Retinal pigment epithelial cell (primary cell): Measurements from ENCODE around the gene SETD3.

ENCODE experiments used
- DNase-seq: peaks from one replicate; pipeline ENCODE4 v3.0.0-alpha.2; 2010; ENCODE audit warnings: low read depth
- H3K4me3 ChIP-seq: 2 replicates; pipeline ENCODE4 v1.5.1; 2011; ENCODE audit warnings: mild to moderate bottlenecking, low read length, control low read depth, moderate library complexity
- CTCF ChIP-seq: conservative IDR thresholded peaks from 2 replicates; pipeline ENCODE4 v1.5.1; 2011; ENCODE audit warnings: low read depth, low read length, control low read depth, inconsistent platforms

Gene SETD3

GRCh38 chr14:99459481-99460100 lies 21.1 kb downstream of the SETD3 start:
- no peak overlapping the region for H3K4me3 ChIP-seq
- no peak for TF ChIP-seq CTCF

DNA sequence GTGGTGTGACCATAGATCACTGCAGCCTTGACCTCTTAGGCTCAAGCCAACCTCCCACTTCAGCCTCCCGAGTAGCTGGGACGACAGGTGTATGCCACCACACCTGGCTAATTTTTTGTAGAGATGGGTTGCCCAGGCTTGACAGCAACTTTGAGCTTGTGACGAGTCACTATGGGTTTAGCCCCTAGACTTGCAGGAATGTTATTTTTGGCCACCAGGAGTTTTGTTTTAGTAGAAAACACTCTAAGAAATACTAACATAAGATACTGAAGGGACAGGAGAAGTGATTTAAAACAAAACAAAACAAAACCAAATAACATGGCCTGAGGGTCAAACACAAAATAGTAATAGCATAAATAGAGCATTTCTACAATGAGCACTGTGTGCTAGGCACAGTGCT lies 26.4 kb downstream of the SETD3 start:
- TF ChIP-seq CTCF = no peak
- H3K4me3 ChIP-seq = no peak overlapping the region
- DNase-seq = no peak

More at GRCh38 chr14:99459481-99460100, 21.1 kb downstream of the SETD3 start:
- no peak for DNase-seq

- no peak overlapping the region for H3K4me3 ChIP-seq
- no peak for DNase-seq
- no peak for TF ChIP-seq CTCF
These were observed 27.7 kb downstream of the SETD3 start for GRCh38 chr14:99452968-99453367.

GRCh38 chr14:99451234-99451633 lies 29.4 kb downstream of the SETD3 start:
- no peak overlapping the region for H3K4me3 ChIP-seq
- no peak for TF ChIP-seq CTCF
- DNase-seq = no peak

- no peak for TF ChIP-seq CTCF
- H3K4me3 ChIP-seq = no peak overlapping the region
- DNase-seq = no peak
These were observed 30.4 kb downstream of the SETD3 start for GRCh38 chr14:99450266-99450665.

- no peak for DNase-seq
- H3K4me3 ChIP-seq = no peak overlapping the region
- TF ChIP-seq CTCF = no peak
These were observed 32.9 kb downstream of the SETD3 start for GRCh38 chr14:99447739-99448138.

- no peak for DNase-seq
- H3K4me3 ChIP-seq = no peak overlapping the region
- no peak for TF ChIP-seq CTCF
These were observed 34.7 kb downstream of the SETD3 start for GRCh38 chr14:99445931-99446330.
